CD4-positive, CD25-positive, alpha-beta regulatory T cell (primary cell): ENCODE results near the gene GASK1A. TPM values are rescaled to one million over a fixed set of nuclear protein-coding genes. Genes with fewer than 3 reads are reported as not detected.
"Not testable (repeated sequence)": the region's sequence is repeated elsewhere in the genome, so short reads cannot be mapped to it uniquely, and the experiment has no call there.

Experiments
- ATAC-seq, 2 donors: fragments of 150-1000 bp; cut with Tn5 transposase; one replicate each; pipeline ENCODE4 v1.10.0; 2021; ENCODE audit warnings: low read depth in 2 of 2, moderate number of reproducible peaks in 2 of 2, moderate library complexity in 1 of 2
- DNase-seq, 3 donors: peaks; one replicate each; pipeline versions ENCODE4 v3.0.0 to v3.0.0-alpha.2; 2012 to 2022; ENCODE audit warnings: mixed read lengths in 1 of 3
- H3K27ac ChIP-seq: one replicate; pipeline ENCODE4 v1.7.0; 2013; ENCODE audit warnings: mild to moderate bottlenecking, low read length; ENCODE audit not compliant: insufficient read depth, poor library complexity, severe bottlenecking
- H3K27me3 ChIP-seq: one replicate; pipeline ENCODE4 v1.7.0; 2013; ENCODE audit warnings: low read length; ENCODE audit not compliant: control insufficient read depth, insufficient read depth
- H3K36me3 ChIP-seq: one replicate; pipeline ENCODE4 v1.7.0; 2013; ENCODE audit warnings: mild to moderate bottlenecking, low read length, moderate library complexity; ENCODE audit not compliant: control insufficient read depth, insufficient read depth
- H3K4me1 ChIP-seq: 2 replicates; pipeline ENCODE4 v1.7.0; 2013; ENCODE audit warnings: mild to moderate bottlenecking, low read length; ENCODE audit not compliant: insufficient read depth, control insufficient read depth, poor library complexity, severe bottlenecking
- H3K4me3 ChIP-seq: one replicate; pipeline ENCODE4 v1.7.0; 2013; ENCODE audit warnings: low read depth, mild to moderate bottlenecking, low read length, moderate library complexity
- H3K9me3 ChIP-seq, 2 experiments: 1 replicate in 1 of 2; 2 replicates in 1 of 2; pipeline ENCODE4 v1.7.0; 2013; ENCODE audit warnings: low read length in 2 of 2, mild to moderate bottlenecking in 1 of 2, moderate library complexity in 1 of 2; ENCODE audit not compliant: control insufficient read depth in 2 of 2
- H3K27ac Mint-ChIP-seq, 3 donors: one replicate each; pipeline ENCODE4 v1.8.0; 2020 to 2022; ENCODE audit warnings: mild to moderate bottlenecking in 3 of 3, mixed read lengths in 3 of 3, moderate library complexity in 2 of 3
- H3K27me3 Mint-ChIP-seq: one replicate; pipeline ENCODE4 v1.8.0; 2022; ENCODE audit warnings: mild to moderate bottlenecking, mixed read lengths
- H3K36me3 Mint-ChIP-seq: one replicate; pipeline ENCODE4 v1.8.0; 2020; ENCODE audit warnings: mixed read lengths
- H3K4me1 Mint-ChIP-seq, 4 donors: one replicate each; pipeline ENCODE4 v1.8.0; 2020 to 2022; ENCODE audit warnings: mixed read lengths in 4 of 4, mild to moderate bottlenecking in 1 of 4
- H3K4me3 Mint-ChIP-seq, 4 donors: one replicate each; pipeline ENCODE4 v1.8.0; 2020 to 2022; ENCODE audit warnings: mild to moderate bottlenecking in 4 of 4, mixed read lengths in 4 of 4, moderate library complexity in 3 of 4
- H3K9me3 Mint-ChIP-seq, 7 donors: one replicate each; pipeline ENCODE4 v1.8.0; 2020 to 2022; ENCODE audit warnings: mixed read lengths in 7 of 7, mild to moderate bottlenecking in 3 of 7, moderate library complexity in 2 of 7
- polyA plus RNA-seq, 4 donors: library from polyadenylated mRNA; unstranded; fragments of 300-500 nt; fragmentation: Illumina TruSeq; gene quantifications; one replicate each; pipeline ENCODE4 v1.2.3, GENCODE V29; 2021
- total RNA-seq: library from RNA; stranded (reverse); gene quantifications from one replicate; pipeline ENCODE4 v1.2.3, GENCODE V29; 2022

The GASK1A gene
- total and polyA plus RNA-seq, 5 donors from 2014 or later, result not detected

DNA sequence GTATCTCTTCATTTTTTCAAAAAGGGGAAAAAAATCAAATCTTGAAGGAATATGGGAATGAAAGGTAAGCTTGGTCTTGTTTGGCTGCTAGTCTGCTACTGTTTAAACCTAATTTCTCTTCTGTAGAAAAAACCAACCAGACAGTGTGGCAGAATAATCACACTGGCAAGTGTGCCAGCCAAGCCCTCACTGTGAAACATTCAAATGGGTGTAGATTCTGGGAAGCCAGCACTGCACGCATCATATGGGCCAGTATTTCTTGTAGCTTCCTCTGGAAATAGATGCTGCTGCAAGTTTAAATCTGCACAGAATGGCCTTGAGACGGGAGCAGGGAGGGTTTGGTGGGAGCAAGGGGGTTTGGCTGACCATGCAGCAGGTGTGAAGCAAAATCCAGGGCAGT is 64.7 kb downstream of the GASK1A start:
- peaks cover under 1 to 12% of the 10 kb centered on the region in 2 experiments for H3K9me3 ChIP-seq
- H3K27ac ChIP-seq, result no peak overlapping the region
- H3K27me3 Mint-ChIP-seq, result peaks cover 2% of the 10 kb centered on the region
- no peak overlapping the region for H3K4me3 Mint-ChIP-seq
- H3K27me3 ChIP-seq, result no peaks in the 10 kb centered on the region
- H3K4me1 ChIP-seq, result no peaks in the 10 kb centered on the region
- H3K4me3 ChIP-seq, result no peak overlapping the region
- H3K27ac Mint-ChIP-seq, result no peak overlapping the region
- peaks cover 4 to 29% (median 9%) of the 10 kb centered on the region in 7 donors for H3K9me3 Mint-ChIP-seq
- peaks cover 0 to 10% (median 5%) of the 10 kb centered on the region in 4 donors for H3K4me1 Mint-ChIP-seq
- H3K36me3 Mint-ChIP-seq, result peaks cover 4% of the 10 kb centered on the region
- no peak for DNase-seq
- H3K36me3 ChIP-seq, result no peaks in the 10 kb centered on the region
- no peak for ATAC-seq

DNA sequence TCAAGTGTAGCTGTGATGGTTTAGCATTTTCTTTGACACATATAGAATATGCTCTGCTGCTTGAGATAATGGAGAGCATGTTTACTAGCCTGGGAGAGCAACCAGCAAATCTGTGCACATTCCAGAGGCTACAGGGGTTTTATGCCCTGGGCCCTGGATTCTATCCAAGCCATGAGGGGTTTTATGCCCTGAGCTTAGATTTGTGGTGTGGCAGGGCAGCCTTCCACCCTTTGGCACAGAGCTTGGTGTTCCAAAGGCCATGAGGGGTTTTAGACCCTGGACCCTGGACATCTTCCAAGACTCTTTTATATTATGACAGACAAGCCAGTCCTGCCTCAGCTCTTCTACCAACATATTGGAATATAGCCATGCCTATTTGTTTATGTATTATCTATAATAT is 66.0 kb downstream of the GASK1A start:
- H3K27me3 Mint-ChIP-seq, DNase-seq, H3K36me3 ChIP-seq, ATAC-seq, H3K4me3 Mint-ChIP-seq, H3K36me3 Mint-ChIP-seq, H3K27ac Mint-ChIP-seq, H3K4me3 ChIP-seq, H3K4me1 ChIP-seq, H3K4me1 Mint-ChIP-seq, H3K27me3 ChIP-seq, H3K27ac ChIP-seq: not testable (repeated sequence)
- peaks cover 4 to 38% (median 15%) of the 10 kb centered on the region in 7 donors for H3K9me3 Mint-ChIP-seq
- H3K9me3 ChIP-seq, result peaks cover 12 to 24% of the 10 kb centered on the region in 2 experiments

DNA sequence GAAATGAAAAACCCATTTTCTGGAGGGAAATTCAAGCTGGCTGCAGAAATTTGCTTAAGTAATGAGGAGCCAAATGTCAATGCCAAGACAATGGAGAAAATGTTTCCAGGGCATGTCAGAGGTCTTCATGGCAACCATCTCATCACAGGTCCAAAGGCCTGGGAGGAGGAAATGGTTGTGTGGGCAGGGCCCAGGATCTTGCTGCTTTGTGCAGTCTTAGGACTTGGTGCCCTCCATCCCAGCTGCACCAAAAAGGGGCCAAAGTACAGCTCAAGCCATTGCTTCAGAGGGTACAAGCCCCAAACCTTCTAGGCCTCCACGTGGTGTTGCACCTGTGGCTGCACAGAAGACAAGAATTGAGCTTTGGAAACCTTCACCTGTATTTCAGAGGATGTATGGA is 67.5 kb downstream of the GASK1A start:
- Mint-ChIP-seq H3K36me3 (peaks cover 5% of the 10 kb centered on the region), H3K27ac (peak overlapping the region in 1 of 3 donors; percentile 22), H3K9me3 (peaks cover 6 to 51% (median 18%) of the 10 kb centered on the region in 7 donors), H3K4me3 (no peak overlapping the region), H3K4me1 (no peaks in the 10 kb centered on the region), H3K27me3 (peaks cover 20% of the 10 kb centered on the region)
- ATAC-seq (no peak), DNase-seq (no peak)
- Histone ChIP-seq H3K27ac (no peak overlapping the region), H3K4me3 (no peak overlapping the region), H3K9me3 (peaks cover 19 to 38% of the 10 kb centered on the region in 2 experiments), H3K27me3 (peaks cover 1% of the 10 kb centered on the region), H3K36me3 (no peaks in the 10 kb centered on the region), H3K4me1 (no peaks in the 10 kb centered on the region)

GRCh38 chr3:43048470-43048869 is 69.4 kb downstream of the GASK1A start:
- Mint-ChIP-seq H3K27ac (no peak overlapping the region), H3K27me3 (peaks cover 31% of the 10 kb centered on the region), H3K36me3 (peaks cover 9% of the 10 kb centered on the region), H3K9me3 (peaks cover 6 to 62% (median 23%) of the 10 kb centered on the region in 7 donors), H3K4me1 (no peaks in the 10 kb centered on the region), H3K4me3 (no peak overlapping the region)
- DNase-seq, result no peak
- H3K4me3 ChIP-seq, result no peak overlapping the region
- ATAC-seq, result no peak
- peaks cover 4% of the 10 kb centered on the region for H3K27me3 ChIP-seq
- H3K27ac ChIP-seq, result no peak overlapping the region
- H3K4me1 ChIP-seq, result no peaks in the 10 kb centered on the region
- H3K36me3 ChIP-seq, result no peaks in the 10 kb centered on the region
- H3K9me3 ChIP-seq, result peaks cover 20 to 43% of the 10 kb centered on the region in 2 experiments

- no peak overlapping the region for H3K4me3 Mint-ChIP-seq
Measured at GRCh38 chr3:43053291-43053690, 74.2 kb downstream of the GASK1A start.

GRCh38 chr3:43054754-43055153 is 75.6 kb downstream of the GASK1A start:
- Histone ChIP-seq H3K4me3 (no peak overlapping the region), H3K27ac (no peak overlapping the region), H3K36me3 (no peaks in the 10 kb centered on the region), H3K4me1 (no peaks in the 10 kb centered on the region), H3K9me3 (peaks cover 11 to 22% of the 10 kb centered on the region in 2 experiments), H3K27me3 (peaks cover 4% of the 10 kb centered on the region)
- Mint-ChIP-seq H3K4me1 (no peaks in the 10 kb centered on the region), H3K4me3 (no peak overlapping the region), H3K9me3 (peaks cover 2 to 25% (median 10%) of the 10 kb centered on the region in 7 donors), H3K27ac (no peak overlapping the region), H3K36me3 (peaks cover 5% of the 10 kb centered on the region), H3K27me3 (peaks cover 41% of the 10 kb centered on the region)
- DNase-seq (no peak), ATAC-seq (no peak)

More at GRCh38 chr3:43053291-43053690, 74.2 kb downstream of the GASK1A start:
- peaks cover 5% of the 10 kb centered on the region for H3K36me3 Mint-ChIP-seq
- H3K9me3 Mint-ChIP-seq, result peaks cover 2 to 39% (median 18%) of the 10 kb centered on the region in 7 donors
- H3K4me3 ChIP-seq, result no peak overlapping the region
- H3K27me3 ChIP-seq, result peaks cover 4% of the 10 kb centered on the region
- peaks cover 47% of the 10 kb centered on the region for H3K27me3 Mint-ChIP-seq
- peaks cover 20 to 32% of the 10 kb centered on the region in 2 experiments for H3K9me3 ChIP-seq
- no peaks in the 10 kb centered on the region for H3K36me3 ChIP-seq
- H3K4me1 ChIP-seq, result no peaks in the 10 kb centered on the region
- no peaks in the 10 kb centered on the region for H3K4me1 Mint-ChIP-seq
- no peak for ATAC-seq
- no peak overlapping the region for H3K27ac ChIP-seq
- no peak for DNase-seq
- no peak overlapping the region for H3K27ac Mint-ChIP-seq

GRCh38 chr3:43055393-43055792 is 76.3 kb downstream of the GASK1A start:
- DNase-seq (no peak), ATAC-seq (no peak)
- no peaks in the 10 kb centered on the region for H3K36me3 ChIP-seq
- Mint-ChIP-seq H3K9me3 (peaks cover 2 to 21% (median 7%) of the 10 kb centered on the region in 7 donors), H3K27ac (no peak overlapping the region), H3K4me3 (no peak overlapping the region), H3K4me1 (peaks cover 0 to 3% (median under 1%) of the 10 kb centered on the region in 4 donors), H3K27me3 (peaks cover 41% of the 10 kb centered on the region), H3K36me3 (peaks cover 5% of the 10 kb centered on the region)
- H3K27me3 ChIP-seq, result peaks cover 4% of the 10 kb centered on the region
- peaks cover 8 to 16% of the 10 kb centered on the region in 2 experiments for H3K9me3 ChIP-seq
- no peaks in the 10 kb centered on the region for H3K4me1 ChIP-seq
- H3K27ac ChIP-seq, result no peak overlapping the region
- H3K4me3 ChIP-seq, result no peak overlapping the region
